Stomach (tissue), 9 donors: ENCODE measurements around the gene C1orf56. TPM values are rescaled to one million over a fixed set of nuclear protein-coding genes. Genes with fewer than 3 reads are reported as not detected.
A peak's percentile ranks its signal among the peaks of the same experiment; 100 is the strongest.

Experiments used
- DNase-seq, 2 donors: peaks; one replicate each; pipeline versions ENCODE4 v3.0.0 to v3.0.0-alpha.2; 2013 to 2019
- H3K27ac ChIP-seq, 5 donors: fragments of 200-600 bp in 4 of 5; sonication (generic) in 4 of 5; one replicate each; pipeline ENCODE4 v1.5.1; 2013 to 2019; ENCODE audit warnings: mild to moderate bottlenecking in 1 of 5, moderate library complexity in 1 of 5
- H3K27me3 ChIP-seq, 3 donors: fragments of 200-600 bp; sonication (generic); one replicate each; pipeline ENCODE4 v1.5.1; 2017 to 2019; ENCODE audit warnings: mixed run types in 1 of 3
- H3K36me3 ChIP-seq, 4 donors: fragments of 200-600 bp; sonication (generic); 1 replicate in 3 of 4; 2 replicates in 1 of 4; pipeline ENCODE4 v1.5.1; 2016 to 2019
- H3K4me1 ChIP-seq, 4 donors: fragments of 200-600 bp; sonication (generic); one replicate each; pipeline ENCODE4 v1.5.1; 2016 to 2019
- H3K4me3 ChIP-seq, 4 donors: fragments of 200-600 bp; sonication (generic) in 3 of 4; one replicate each; pipeline ENCODE4 v1.5.1; 2016 to 2019; ENCODE audit warnings: mild to moderate bottlenecking in 1 of 4
- H3K9me3 ChIP-seq, 4 donors: fragments of 200-600 bp; sonication (generic); one replicate each; pipeline ENCODE4 v1.5.1; 2016 to 2019
- EP300 ChIP-seq: sonication (generic); formaldehyde crosslinking; IDR thresholded peaks from one replicate; pipeline ENCODE4 v1.6.1; 2017; ENCODE audit warnings: antibody characterized with exemption
- POLR2A ChIP-seq, 4 donors: fragments of 450-650 bp; IDR thresholded peaks; one replicate each; pipeline ENCODE4 v1.6.1; 2016; ENCODE audit warnings: antibody characterized with exemption in 4 of 4, control low read depth in 2 of 4, mild to moderate bottlenecking in 1 of 4, moderate library complexity in 1 of 4
- POLR2AphosphoS5 ChIP-seq, 3 donors: sonication (generic); formaldehyde crosslinking; IDR thresholded peaks; one replicate each; pipeline ENCODE4 v1.6.1; 2016; ENCODE audit warnings: antibody characterized with exemption in 3 of 3
- WGBS, 5 donors: extraction: QIAGEN DNeasy Blood & Tissue Kit in 3 of 5; methylation state at CpG; one replicate each; pipeline versions ENCODE4 v1.1.5 to v1.1.7; 2013 to 2018; 5-methylcytosine and 5-hydroxymethylcytosine counted together
- intact Hi-C: fragments of 100-400 bp; cut with DNase I; formaldehyde crosslinking; loops from one replicate; pipeline ENCODE4 v1.15.1; 2023; ENCODE audit warnings: low total_unique reads
- polyA plus RNA-seq, 3 donors: library from polyadenylated mRNA; stranded (reverse); fragments of 200-250 nt; gene quantifications; one replicate each; pipeline ENCODE4 v1.2.3, GENCODE V29; 2013
- total RNA-seq, 5 donors: library from RNA; depleted of rRNA; stranded (reverse); fragments of >200 nt; gene quantifications; one replicate each; pipeline versions ENCODE4 v1.1.0 to v1.2.3, GENCODE V29; 2014 to 2016
- TF ChIP-seq, protein P1 (sequence below), 7 experiments: fragments of 450-650 bp in 4 of 7; fragments of 200-600 bp in 3 of 7; sonication (generic) in 3 of 7; IDR thresholded peaks; one replicate each; pipeline ENCODE4 v1.5.1; 2016 to 2019; ENCODE audit warnings: antibody characterized with exemption in 7 of 7, control low read depth in 2 of 7, mild to moderate bottlenecking in 1 of 7
- donor health status: healthy with polysubstance abuse.
- donor health status: Bipolar disorder and iron deficiency.
- donor health status: healthy.

Gene C1orf56
- total and polyA plus RNA-seq, 8 donors = 0.73 to 6.4 (median 3.0) TPM

DNA sequence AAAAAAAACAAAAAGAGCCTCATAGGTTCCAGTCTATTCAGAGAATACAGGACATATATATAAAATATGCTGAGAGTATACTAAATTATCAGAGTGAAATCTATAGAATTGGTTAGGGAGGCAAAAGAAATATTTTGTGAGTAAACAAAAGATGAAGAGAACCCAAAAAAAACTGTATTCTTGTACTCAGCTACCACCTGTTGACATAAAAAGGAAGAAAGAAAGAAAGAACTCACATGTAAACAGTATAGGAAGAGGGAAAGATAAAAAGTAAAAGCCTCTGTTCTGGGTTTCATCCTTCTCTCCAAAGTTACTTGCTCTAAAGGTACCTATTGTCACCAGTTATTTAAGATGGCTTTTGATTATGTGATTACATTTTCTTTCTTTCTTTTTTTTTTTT, 21.1 kb upstream of the C1orf56 start:
- TF ChIP-seq POLR2AphosphoS5 (IDR thresholded peaks at IDR 0.05) (no peak), EP300 (no peak), POLR2A (IDR thresholded peaks at IDR 0.05) (no peak)
- TF ChIP-seq, protein P1, sequence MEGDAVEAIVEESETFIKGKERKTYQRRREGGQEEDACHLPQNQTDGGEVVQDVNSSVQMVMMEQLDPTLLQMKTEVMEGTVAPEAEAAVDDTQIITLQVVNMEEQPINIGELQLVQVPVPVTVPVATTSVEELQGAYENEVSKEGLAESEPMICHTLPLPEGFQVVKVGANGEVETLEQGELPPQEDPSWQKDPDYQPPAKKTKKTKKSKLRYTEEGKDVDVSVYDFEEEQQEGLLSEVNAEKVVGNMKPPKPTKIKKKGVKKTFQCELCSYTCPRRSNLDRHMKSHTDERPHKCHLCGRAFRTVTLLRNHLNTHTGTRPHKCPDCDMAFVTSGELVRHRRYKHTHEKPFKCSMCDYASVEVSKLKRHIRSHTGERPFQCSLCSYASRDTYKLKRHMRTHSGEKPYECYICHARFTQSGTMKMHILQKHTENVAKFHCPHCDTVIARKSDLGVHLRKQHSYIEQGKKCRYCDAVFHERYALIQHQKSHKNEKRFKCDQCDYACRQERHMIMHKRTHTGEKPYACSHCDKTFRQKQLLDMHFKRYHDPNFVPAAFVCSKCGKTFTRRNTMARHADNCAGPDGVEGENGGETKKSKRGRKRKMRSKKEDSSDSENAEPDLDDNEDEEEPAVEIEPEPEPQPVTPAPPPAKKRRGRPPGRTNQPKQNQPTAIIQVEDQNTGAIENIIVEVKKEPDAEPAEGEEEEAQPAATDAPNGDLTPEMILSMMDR (IDR thresholded peaks at IDR 0.05) = no peak
- peaks cover 35 to 78% (median 73%) of the 10 kb centered on the region in 4 donors for H3K36me3 ChIP-seq
- DNase-seq = no peak
- intact Hi-C loops = loop anchor here (10.0 kb wide), 1 partner anchor 128 kb away; the partner anchor contains the start of gene TNFAIP8L2
- no peak overlapping the region for H3K27ac ChIP-seq
- no peak overlapping the region for H3K4me3 ChIP-seq
- H3K4me1 ChIP-seq = peaks cover 0 to 17% (median 4%) of the 10 kb centered on the region in 4 donors
- no peaks in the 10 kb centered on the region for H3K27me3 ChIP-seq
- H3K9me3 ChIP-seq = no peaks in the 10 kb centered on the region

DNA sequence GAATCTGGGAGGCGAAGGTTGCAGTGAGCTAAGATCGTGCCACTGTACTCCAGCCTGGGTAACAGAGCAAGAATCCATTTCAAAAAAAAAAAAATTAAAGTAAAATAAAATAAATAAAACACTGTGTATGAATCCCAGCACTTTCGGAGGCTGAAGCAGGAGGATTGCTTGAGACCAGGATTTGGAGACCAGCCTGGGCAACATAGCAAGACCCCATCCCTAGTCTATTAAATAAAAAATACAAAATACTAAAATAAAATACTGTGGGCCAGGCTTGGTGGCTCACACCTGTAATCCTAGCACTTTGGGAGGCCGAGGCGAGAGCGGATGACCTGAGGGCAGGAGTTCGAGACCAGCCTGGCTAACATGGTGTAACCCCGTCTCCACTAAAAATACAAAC, 15.4 kb upstream of the C1orf56 start:
- no peaks in the 10 kb centered on the region for H3K27me3 ChIP-seq
- peaks cover 0 to 8% (median 0%) of the 10 kb centered on the region in 4 donors for H3K4me1 ChIP-seq
- TF ChIP-seq POLR2AphosphoS5 (IDR thresholded peaks at IDR 0.05) = no peak
- TF ChIP-seq, protein P1 (IDR thresholded peaks at IDR 0.05) = no peak
- TF ChIP-seq POLR2A (IDR thresholded peaks at IDR 0.05) = no peak
- TF ChIP-seq EP300 = no peak
- no peak for DNase-seq
- H3K27ac ChIP-seq = no peak overlapping the region
- H3K4me3 ChIP-seq = no peak overlapping the region
- intact Hi-C loops = no loop called here
- H3K9me3 ChIP-seq = no peaks in the 10 kb centered on the region
- peaks cover 44 to 94% (median 82%) of the 10 kb centered on the region in 4 donors for H3K36me3 ChIP-seq
- WGBS, 5 donors = 95 to 98% (median 97%) methylated on average over 8 of the region's 8 CpGs

DNA sequence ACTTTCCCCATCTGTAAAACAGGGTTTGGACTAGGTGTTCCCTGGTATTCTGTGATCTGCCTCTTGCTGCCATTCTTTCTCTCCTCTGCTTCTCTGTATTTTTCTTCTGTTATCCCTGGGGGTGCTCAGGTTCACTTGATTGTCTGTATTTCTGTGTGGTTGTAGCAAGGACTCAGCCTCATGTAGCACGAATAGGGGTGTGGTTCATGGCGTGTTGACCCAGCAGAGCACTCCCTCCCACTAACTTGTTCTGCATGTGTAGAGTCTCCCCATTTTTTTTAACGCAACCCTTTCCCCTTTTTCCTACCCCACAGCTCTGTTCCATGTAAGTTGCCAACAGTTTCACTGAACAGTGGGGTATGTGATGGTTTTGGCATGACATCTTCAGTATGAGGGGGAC, 12.4 kb upstream of the C1orf56 start:
- intact Hi-C loops = no loop called here
- peak in 1 of 2 donors; percentile 47 for DNase-seq
- Histone ChIP-seq H3K4me1 (peaks cover 0 to 8% (median 0%) of the 10 kb centered on the region in 4 donors), H3K27ac (no peak overlapping the region), H3K27me3 (no peaks in the 10 kb centered on the region), H3K4me3 (no peak overlapping the region), H3K36me3 (peaks cover 24 to 64% (median 52%) of the 10 kb centered on the region in 4 donors), H3K9me3 (no peaks in the 10 kb centered on the region)
- WGBS, 5 donors = 34 to 77% (median 49%) methylated on average over 3 of the region's 3 CpGs
- TF ChIP-seq EP300 (no peak), POLR2A (IDR thresholded peaks at IDR 0.05) (no peak), POLR2AphosphoS5 (IDR thresholded peaks at IDR 0.05) (no peak)
- TF ChIP-seq, protein P1 (IDR thresholded peaks at IDR 0.05) = no peak

DNA sequence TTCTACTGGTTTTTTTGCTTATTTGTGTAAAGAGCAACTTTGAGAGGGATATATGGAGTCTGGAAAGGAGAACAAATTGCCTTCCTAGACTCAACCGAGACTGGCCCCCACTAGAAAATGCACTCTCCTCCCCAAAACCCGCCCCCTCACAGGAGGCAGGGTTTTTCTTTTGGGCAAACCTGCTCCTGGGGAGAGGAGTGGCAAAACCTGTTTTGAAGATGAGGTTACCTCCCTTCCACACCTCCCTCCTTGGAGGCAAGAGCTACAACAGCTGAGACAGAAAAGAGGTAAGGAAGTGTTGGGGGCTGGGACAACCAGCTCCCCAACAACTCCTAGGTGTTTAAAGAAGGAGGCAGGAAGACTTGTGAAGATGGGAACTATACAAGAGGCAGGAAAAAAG, 11.2 kb upstream of the C1orf56 start, which contains the start of gene BNIPL:
TSS of gene BNIPL (plus strand) at position 231 of the 400 bp plus-strand sequence. CDS start at position 371, 140 bp downstream.
- Histone ChIP-seq H3K27ac (no peak within 1 kb of the TSS), H3K4me3 (no peak within 1 kb of the TSS), H3K9me3 (no peaks in the 10 kb centered on the region), H3K36me3 (peaks cover 22 to 52% (median 40%) of the 10 kb centered on the region in 4 donors), H3K4me1 (peaks cover 0 to 8% (median 0%) of the 10 kb centered on the region in 4 donors), H3K27me3 (no peaks in the 10 kb centered on the region)
- TF ChIP-seq POLR2AphosphoS5 (IDR thresholded peaks at IDR 0.05) = no peak
- TF ChIP-seq EP300 = no peak
- no peak for TF ChIP-seq POLR2A (IDR thresholded peaks at IDR 0.05)
- TF ChIP-seq, protein P1 (IDR thresholded peaks at IDR 0.05) = no peak
- WGBS, 5 donors = 18 to 38% (median 26%) methylated on average over 2 of the region's 2 CpGs
- peak in 1 of 2 donors; percentile 33 for DNase-seq
- intact Hi-C loops = no loop called here
